ENCODE data around the gene AIFM3.
A peak's percentile ranks its signal among the peaks of the same experiment; 100 is the strongest.

AIFM3 gene

DNA sequence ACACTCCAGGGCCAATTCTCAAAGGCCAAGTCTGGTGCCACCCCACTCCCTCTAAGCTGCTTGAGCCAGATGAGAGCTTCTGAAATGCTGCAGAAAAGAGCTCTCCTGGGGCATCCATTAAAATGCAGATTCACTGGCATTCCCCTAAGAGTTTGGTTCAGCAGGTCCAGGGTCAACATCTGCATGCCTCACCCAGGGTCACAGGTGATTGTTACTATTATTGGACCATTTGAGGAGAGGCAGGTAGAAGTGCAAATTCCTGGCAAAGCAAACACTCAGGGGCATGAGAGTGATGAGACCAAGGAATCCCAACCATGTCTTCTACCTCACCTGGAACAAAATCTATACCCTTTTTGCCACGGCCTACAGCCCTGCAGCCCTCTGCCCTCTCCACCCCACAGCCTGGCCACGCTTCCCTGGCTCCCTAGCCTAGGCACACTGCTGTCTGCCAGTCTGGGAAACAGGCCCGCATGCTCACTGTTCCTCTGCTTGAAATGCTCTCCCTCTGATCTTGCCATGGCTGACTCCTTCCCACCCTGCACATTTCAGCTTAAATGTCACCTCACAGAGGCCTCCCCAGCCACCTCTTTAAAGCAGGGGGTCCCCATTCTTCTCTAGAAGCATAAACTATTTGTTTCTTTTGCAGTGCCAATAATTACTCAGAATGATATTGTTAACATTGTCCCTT, 43.5 kb downstream of the AIFM3 start:
- DNase-seq = no peak

DNA sequence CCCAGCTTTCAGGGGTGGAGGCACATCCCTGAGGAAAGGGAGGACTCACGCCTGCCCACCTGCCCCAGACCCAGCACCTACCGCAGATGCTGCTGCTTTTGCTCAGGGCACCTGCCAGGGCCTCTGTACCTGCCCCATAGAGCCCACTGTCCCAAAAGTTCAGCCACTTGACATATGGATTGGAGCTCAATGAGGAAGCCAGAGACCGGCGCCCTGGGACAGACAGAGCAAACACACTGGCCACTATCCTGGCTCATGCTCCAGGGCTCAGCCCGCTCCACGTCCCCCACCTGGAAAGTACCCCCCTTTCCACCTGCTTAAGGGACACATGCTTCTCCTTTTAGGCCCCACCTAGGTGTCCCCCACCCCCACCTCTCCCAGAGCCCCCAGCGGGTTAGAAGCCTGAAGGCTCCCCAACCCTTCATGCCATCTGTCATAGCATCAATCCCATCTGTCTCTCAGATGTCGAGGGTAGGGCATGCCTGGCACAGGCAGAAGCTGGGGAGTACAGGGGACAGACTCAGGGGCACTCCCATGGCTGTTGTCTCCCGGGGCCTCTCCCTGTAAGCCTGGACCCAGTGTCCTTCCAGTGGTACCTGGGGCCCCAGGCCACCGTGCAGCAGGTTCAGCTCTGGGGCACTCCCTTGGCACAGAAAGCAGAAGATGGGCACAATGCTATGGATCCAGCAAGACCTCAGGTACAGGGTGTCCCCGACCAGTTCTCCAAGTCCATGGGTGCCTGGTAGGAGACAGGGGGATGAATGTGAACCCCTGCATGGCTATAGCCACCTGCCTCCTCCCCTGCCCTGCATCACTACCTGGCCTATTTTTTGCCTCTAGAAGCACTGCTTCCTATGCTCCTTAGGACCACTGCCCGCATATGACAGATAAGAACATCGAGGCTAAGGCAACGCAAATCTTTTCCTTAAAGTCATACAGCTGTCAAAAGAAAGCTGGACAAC, 45.7 kb downstream of the AIFM3 start:
- DNase-seq = no peak

DNA sequence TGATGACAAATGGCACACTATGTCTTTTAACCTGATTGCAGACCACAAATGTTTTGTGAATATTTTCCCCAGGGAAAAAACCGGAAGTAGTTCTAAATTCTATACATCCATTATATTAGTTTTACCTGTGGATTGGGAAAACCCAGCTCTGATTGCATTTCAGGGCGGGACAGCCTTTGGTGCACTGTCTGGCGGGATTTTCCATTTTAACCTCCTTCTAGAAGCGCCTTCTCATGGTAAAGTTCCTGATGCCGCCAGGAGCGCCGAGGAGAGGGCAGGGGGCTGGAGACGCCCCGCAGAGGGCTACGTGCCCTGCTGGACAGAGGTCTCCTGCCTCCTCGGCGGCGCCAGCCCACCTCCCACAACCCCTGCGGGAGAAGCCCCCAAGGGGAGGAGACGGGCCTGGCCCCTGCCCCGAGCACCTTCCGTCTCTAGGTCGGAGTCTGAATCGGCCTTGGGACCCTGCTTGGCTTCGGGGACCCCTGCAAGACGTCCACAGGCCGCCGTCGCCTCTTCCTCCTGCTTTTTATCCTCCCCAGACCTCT, 46.7 kb downstream of the AIFM3 start:
- DNase-seq = no peak

DNA sequence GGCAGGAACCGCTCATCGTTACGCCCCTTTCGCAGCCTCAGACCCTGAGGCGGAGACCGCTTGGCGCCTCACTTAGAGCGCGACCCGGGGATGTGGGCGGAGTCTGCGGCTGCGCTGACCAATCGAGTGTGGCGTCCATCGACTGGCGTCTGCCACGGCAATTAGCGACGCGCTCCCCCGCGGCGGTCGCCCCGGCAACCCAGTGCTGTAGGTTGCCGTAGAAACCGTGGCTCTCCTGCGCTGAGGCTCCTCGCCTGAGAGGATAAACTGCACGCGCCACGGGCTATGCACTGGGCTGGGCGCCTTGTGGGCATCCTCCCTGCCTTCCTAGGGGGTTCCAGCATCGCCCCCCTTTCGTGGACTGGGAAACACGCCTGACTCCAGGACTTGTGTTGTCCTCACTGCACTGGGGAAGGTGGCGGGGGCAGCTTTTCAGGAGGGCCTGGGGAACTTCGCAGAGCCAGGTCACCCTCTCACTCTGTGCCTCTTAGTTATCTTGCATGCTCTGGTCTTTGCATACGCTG, 47.2 kb downstream of the AIFM3 start:
- peak; percentile 38 to 76 (median 58) for DNase-seq

DNA sequence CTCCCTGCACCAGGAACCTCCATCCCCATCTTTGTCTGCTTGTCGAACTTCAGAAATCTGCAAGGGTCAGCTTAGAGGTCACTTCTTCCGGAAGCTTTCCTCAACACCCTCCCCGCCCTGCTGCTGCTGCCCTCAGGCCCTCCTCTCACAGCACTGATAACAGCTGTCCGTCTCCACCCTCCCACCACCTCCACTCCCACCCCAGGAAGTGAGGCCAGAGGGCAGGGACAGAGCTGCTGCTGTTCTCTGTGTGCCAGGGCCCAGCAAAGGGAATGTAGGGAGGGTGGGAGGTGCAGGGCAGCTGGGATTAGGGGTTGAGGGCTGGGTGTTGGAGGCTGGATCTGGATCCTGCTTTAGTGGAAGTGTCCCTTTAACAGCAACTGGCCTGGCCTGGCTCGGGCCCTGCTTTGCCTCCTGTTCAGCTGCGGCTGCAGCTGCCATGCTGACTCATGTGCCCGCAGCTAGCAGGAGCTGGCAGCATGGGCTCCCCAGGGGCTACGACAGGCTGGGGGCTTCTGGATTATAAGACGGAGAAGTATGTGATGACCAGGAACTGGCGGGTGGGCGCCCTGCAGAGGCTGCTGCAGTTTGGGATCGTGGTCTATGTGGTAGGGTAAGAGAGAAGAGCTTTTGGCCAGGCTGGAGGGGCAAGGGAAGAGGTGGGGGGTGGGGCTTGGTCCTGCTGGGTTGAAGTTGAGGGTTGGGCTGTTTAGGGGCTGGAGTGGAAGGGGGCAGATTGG, 47.8 kb downstream of the AIFM3 start, which contains the start of gene P2RX6:
TSS of gene P2RX6 (plus strand) at position 440 of the 740 bp plus-strand sequence. CDS start at position 450, 10 bp downstream.
- no peak for DNase-seq

DNA sequence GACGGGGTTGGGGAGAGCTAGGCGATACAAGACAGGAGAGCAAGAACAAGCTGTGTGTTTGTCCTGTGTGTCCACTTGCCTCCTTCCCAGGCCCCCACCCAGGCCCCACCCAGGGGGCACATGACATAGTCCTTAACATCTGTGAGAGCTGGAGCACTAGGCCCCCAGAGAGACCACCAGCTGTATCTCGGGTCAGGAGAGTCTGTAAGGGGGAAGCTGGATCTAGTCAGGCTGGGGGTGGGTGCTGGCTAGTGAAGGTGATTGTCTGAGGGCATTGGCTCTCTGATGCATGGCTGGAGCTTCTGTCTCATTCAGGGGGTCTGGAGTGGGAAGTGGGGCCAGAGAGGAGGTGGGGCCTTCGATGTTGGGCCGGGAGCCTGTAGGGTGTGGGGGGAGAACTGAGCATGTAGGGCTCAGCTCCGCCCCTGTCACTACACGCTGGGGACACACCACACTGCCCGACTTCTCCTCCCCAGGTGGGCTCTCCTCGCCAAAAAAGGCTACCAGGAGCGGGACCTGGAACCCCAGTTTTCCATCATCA, 48.5 kb downstream of the AIFM3 start:
- DNase-seq = no peak

DNA sequence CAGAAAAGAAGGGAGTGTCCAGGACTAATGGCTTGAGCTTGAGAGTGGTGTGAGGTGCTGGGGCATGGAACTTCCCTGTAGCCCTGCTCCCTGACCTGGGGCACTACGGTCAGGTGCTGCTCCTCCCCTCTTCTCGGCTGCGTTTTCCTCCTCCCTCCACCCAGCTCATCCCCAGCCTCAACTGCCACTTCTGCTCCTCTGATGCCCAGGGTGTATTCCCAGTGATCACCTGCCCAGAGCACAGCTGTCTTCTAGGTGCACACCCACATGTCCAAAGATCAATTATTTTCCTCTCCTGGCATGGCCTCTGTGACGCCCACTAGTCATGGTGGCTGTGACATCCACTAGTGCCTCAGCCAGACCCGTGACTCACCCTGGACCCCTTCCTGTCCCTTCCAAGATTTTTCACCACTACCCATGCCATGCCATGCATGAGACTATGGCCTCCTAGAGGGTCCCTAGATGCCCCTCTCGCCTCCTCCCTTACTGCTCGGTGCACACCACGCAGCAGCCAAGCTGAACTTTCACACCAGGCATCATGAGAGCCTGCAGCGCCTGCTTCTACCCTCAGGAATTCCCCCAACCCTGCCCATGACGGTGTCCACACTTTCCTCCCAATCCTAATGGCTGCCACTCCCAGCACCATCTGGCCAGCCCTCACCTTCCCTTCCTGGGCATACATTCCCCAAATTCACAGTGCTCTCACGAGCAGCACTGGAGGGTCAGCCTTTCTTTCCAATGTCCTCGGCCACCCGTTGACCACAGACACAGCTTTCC, 49.8 kb downstream of the AIFM3 start:
- no peak for DNase-seq

DNA sequence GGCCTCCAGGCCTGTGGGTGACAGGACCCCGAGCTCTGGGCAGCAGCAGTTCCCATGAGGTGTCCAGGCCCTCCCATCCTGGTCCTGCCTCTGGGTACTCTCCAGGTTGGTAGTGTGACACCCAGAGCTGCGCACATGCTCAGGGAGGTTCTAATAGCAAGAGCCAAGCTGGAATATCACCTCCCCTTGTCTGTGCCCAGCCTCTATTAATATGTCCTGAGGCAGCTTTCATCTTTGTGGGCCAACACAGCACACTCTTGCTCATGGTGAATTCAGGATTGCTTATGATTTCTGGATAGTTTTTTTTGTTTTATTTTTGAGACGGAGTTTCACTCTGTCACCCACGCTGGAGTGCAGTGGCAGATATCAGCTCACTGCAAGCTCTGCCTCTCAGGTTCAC, 51.3 kb downstream of the AIFM3 start:
- no peak for DNase-seq

DNA sequence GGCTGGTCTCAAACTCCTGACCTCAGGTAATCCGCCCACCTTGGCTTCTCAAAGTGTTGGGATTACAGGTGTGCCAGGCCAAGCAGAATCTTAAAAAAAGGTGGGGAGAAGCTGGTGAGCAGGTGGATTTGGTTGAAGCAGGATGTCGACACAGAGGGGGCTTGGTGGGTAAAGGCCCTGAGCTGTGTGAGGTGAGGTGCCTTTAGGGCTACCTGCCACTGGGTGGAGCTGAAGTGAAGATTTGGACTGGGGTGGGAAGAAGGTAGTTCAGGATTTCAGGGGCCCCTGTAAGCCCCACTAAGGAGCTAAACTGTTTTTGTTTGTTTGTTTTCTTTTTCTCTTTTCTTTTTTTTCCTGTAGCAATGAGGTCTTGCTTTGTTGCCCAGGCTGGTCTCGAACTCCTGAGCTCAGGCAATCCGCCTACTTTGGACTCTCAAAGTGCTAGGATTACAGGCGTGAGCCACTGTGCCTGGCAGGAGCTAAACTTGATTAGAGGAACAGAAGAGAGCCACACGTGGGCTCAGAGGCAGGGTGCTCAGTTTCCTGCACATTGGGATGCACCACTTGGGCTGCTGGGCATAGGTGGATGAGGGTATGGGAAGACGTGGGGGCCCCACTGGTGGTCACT, 53.9 kb downstream of the AIFM3 start:
- no peak for DNase-seq

DNA sequence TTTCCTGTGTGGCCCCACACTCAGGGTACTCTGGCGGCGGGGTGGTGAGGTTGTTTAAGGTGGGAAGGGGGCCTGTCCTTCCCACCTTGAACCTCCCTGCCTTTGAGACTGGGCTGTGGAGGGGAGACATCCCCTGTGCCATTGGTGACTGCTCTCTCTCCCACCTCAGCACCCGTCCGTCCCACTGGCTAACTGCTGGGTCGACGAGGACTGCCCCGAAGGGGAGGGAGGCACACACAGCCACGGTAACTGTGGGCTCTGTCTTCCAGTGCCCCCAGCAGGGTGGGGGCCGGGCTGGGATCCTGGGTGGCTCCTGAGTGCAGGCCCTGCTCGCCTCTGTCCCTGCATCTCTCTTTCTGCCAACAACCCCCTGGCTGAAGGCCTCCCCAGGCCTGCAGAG, 55.5 kb downstream of the AIFM3 start:
- no peak for DNase-seq

DNA sequence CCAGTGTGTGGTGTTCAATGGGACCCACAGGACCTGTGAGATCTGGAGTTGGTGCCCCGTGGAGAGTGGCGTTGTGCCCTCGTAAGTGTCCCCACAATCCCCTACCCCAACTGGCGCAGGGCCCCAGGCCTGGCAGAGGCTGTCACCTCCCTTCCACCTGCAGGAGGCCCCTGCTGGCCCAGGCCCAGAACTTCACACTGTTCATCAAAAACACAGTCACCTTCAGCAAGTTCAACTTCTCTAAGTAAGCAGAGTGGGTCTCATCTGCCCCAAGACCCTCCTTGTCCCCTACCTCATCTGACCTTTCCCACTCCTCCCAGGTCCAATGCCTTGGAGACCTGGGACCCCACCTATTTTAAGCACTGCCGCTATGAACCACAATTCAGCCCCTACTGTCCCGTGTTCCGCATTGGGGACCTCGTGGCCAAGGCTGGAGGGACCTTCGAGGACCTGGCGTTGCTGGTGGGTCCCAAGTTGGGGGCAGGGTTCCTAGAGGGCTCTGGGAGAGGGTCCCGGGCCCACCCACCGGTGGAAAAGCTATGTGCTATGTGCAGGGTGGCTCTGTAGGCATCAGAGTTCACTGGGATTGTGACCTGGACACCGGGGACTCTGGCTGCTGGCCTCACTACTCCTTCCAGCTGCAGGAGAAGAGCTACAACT, 56.0 kb downstream of the AIFM3 start:
- DNase-seq = no peak

DNA sequence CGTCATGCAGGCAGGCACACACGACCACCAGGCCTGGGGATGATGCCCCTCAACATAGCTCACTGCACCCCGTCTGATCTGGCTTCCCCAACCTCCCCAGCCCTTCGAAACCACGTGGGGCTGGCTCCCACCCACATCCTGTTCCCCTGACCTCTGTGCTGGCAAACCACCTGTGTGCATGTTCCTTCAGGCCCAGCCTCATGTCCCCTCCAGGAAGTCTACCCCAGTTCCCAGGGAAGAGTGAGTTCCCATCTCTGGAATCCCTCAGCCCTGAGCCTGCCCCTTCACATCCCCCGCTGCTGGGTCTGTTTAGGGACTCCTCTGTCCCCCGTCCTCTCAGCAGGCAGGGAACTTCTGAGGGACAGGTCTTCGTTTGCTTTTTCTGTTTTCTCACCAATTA, 58.2 kb downstream of the AIFM3 start:
- DNase-seq = peak in 1 of 4 experiments; percentile 6

DNA sequence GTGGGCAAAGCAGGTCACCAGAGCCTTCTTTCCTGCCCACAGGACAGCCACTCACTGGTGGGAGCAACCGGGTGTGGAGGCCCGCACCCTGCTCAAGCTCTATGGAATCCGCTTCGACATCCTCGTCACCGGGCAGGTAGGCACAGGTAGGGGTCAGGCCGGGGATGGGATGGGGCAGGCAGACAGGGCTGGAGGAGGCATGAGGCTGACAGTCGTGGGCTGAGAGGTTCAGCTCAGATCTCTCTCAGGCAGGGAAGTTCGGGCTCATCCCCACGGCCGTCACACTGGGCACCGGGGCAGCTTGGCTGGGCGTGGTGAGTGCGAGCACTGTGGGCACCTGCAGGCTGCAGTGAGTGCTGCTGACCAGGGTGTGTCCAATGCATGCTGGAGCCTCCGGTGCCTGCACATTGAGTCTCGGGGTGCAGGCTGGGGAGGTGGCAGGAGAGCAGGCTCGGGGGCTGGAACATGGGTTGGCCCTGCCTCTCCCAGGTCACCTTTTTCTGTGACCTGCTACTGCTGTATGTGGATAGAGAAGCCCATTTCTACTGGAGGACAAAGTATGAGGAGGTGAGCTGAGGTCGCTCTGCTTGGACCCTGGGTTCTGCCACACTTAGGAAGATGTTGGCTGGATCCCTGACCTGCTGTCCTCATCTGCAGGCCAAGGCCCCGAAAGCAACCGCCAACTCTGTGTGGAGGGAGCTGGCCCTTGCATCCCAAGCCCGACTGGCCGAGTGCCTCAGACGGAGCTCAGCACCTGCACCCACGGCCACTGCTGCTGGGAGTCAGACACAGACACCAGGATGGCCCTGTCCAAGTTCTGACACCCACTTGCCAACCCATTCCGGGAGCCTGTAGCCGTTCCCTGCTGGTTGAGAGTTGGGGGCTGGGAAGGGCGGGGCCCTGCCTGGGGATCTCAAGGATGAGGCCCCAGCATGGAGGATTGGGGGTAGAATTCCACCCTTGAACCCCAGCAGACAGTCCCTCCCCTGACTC, 59.0 kb downstream of the AIFM3 start:
- no peak for DNase-seq

DNA sequence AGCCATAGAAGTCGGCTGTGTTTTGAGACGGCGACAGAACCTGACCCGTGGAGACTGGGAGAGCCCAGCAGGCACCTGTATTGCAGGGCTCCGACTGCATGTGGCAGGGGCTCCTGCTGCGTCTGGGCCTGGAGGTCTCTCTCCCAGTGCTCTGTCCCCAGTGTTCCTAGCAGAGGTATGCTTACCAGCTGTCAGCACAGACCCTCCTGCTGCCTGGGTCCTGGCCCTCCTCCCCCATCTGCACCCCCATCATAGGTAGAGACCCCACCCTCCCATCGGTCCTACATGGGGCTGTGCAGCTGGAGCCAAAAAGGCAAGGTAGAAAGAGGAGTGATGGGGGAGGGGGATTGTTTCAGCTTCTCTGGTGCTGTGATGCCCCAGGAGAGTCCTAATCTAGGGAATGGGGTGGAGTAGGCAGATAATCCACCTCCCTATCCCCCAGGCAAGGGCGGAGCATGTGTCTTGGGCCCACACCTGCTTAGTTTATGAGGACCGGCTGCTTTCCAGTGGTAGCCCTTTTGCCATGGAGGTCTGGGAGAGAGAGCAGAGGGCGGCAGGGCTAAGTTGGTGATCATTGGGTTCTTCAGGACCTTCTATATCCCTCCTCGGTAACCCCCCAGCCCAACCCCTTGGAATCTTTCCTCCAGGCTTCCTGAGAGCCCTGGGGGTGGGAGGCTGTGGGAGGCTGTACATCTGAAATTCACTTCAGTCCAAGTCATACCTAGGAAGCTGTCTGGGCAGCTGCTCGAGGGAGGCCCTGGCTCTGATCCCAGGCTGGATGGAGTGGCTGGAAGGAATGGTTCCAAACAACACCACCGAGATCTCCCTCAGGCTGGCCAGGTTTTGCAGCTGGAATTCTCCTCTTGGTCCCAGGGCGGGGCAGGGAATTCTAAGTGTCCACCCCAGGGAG, 60.0 kb downstream of the AIFM3 start:
- no peak for DNase-seq

DNA sequence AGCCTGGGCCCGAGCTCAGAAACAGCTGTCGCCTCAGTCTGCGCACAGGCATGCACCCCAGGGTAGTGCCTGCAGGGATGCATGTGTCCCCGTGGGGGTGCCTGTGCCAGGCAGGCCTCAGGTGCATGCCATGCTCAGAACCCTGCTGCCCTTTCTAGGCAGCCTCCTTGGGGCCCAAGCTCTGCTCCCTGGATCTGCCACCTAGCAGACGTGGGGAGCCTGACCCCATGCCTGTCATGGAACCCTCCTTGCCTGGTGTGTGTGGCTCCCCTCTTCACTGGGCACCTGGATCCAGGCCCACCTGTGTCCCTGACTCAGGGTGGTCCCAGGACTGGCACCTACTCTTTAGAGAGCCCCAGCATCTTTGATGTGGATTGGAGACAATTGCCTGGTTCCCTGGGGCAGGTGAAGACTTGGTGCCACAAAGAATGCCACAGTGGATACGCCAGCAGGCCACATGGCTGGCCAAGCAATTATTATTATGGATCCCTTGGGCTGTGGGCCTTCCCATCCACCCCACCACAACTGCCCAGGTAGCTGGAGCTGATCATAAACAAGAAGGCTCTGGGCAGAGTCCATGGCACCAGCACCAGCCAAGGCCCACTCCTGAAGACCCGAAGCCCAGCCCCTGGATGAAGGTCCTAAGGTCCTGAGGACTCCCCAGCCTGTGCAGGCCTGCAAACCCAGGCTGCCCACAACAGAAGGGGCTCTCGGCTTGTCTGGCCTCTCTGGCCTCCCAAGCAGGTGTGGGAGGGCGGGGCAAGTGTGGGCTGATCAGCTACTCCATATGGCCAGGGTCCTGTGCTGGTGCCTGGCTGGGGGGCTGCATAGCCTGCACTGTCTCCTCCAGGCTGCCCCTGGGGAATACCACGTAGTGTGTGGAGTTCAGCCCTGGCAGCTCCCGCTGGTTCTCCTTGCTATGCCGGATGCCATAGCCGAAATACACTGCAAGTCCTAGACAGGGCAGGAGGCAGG, 61.5 kb downstream of the AIFM3 start:
- DNase-seq = no peak

DNA sequence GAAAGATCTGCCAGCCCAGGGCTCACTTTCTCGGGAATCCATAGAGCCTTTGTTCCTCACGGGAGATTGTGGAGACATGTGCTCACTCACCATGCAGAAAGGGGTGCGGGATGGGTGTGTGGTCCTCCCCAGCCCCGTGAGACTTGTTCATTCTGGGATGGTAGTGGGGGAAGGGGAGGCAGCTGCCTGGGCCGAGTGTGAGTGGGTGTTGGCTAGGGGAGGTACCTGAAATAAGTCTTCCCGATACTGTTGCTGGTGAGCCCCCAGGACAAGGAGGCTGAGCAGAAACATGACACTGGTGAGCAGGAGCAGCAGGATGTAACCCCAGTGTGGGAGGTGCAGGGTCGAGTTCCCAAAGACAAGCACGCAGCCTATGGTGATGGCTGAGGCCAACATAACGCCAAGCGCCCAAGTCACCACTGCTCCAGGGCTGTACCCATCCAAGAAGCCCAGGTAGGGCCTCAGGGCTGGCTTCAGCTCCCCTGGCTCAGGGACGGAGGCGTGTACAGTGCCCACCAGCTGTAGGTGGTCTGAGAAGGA, 62.5 kb downstream of the AIFM3 start:
- DNase-seq = no peak

DNA sequence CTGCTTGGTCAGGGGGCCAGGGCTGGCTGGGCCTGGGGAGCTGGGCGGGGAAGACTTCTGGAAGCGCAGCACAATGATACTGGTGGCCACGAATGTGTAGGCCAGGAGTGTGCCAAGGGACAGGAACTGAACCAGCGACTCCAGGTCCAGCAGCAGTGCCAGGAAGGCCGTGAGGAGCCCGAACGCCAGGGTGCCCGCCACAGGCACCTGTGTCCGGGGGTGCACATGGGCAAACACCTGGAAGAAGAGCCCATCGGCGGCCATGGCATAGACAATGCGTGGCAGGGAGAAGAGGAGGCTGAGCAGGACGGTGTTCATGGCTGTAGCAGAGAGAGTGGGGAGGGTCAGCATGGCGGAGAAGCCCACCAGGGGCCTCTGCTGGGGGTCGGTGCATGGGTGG, 63.0 kb downstream of the AIFM3 start:
- no peak for DNase-seq

Measured in activated naive CD4-positive, alpha-beta T cell (primary cell).